HL-60 (cell line): ENCODE measurements around the gene DDX59.

Experiments
- CTCF ChIP-seq: IDR thresholded peaks from one replicate; pipeline ENCODE4 v1.5.1; 2011; ENCODE audit warnings: low read length, control low read depth, inconsistent platforms; ENCODE audit not compliant: insufficient read depth
- GABPA ChIP-seq: IDR thresholded peaks from 2 replicates; pipeline ENCODE4 v1.6.1; 2012; ENCODE audit warnings: low read depth
- POLR2AphosphoS5 ChIP-seq: IDR thresholded peaks from 2 replicates; pipeline ENCODE4 v1.6.1; 2012; ENCODE audit warnings: low read depth

GRCh38 chr1:200710166-200710565 is 40.5 kb upstream of the DDX59 start:
- TF ChIP-seq CTCF: no peak
- TF ChIP-seq POLR2AphosphoS5: no peak
- no peak for TF ChIP-seq GABPA
